Gastrocnemius medialis (tissue), 4 donors: Measurements from ENCODE around the gene TANC1. TPM values are rescaled to one million over a fixed set of nuclear protein-coding genes. Genes with fewer than 3 reads are reported as not detected.

Experiments
- ATAC-seq, 2 donors: fragments of 150-250 bp; one replicate each; pipeline ENCODE4 v1.9.1; 2016
- DNase-seq, 2 donors: peaks; one replicate each; pipeline ENCODE4 v3.0.0-alpha.2; 2019
- H3K27ac ChIP-seq, 4 donors: fragments of 200-600 bp; sonication (generic); 1 replicate in 1 of 4; 2 replicates in 3 of 4; pipeline ENCODE4 v1.5.1; 2016 to 2018; ENCODE audit warnings: mild to moderate bottlenecking in 2 of 4, moderate library complexity in 1 of 4
- H3K27me3 ChIP-seq, 3 donors: fragments of 200-600 bp; sonication (generic) in 2 of 3; 1 replicate in 1 of 3; 2 replicates in 2 of 3; pipeline versions ENCODE4 v1.5.1 to v1.6.0; 2016 to 2019; ENCODE audit warnings: mild to moderate bottlenecking in 1 of 3, moderate library complexity in 1 of 3
- H3K36me3 ChIP-seq, 2 donors: fragments of 200-600 bp; sonication (generic) in 1 of 2; one replicate each; pipeline ENCODE4 v1.5.1; 2017 to 2018
- H3K4me1 ChIP-seq, 2 donors: fragments of 200-600 bp; sonication (generic) in 1 of 2; one replicate each; pipeline ENCODE4 v1.5.1; 2016 to 2017; ENCODE audit warnings: mild to moderate bottlenecking in 2 of 2
- H3K4me3 ChIP-seq, 4 donors: fragments of 200-600 bp; sonication (generic) in 3 of 4; 1 replicate in 1 of 4; 2 replicates in 3 of 4; pipeline ENCODE4 v1.5.1; 2016 to 2019; ENCODE audit warnings: mild to moderate bottlenecking in 2 of 4
- H3K9me3 ChIP-seq, 3 donors: fragments of 200-600 bp; sonication (generic) in 2 of 3; 1 replicate in 1 of 3; 2 replicates in 2 of 3; pipeline ENCODE4 v1.5.1; 2016 to 2019
- POLR2A ChIP-seq, 2 donors: fragments of 450-650 bp; IDR thresholded peaks; one replicate each; pipeline ENCODE4 v1.6.1; 2017; ENCODE audit warnings: antibody characterized with exemption in 2 of 2, mild to moderate bottlenecking in 2 of 2, moderate library complexity in 2 of 2
- in situ Hi-C, 4 donors: fragments of 200-750 bp; cut with MboI; loops; one replicate each; pipeline versions ENCODE4 v1.15.0 to v1.8.0; 2017; ENCODE audit warnings: low sequenced_read_pairs in 4 of 4
- intact Hi-C: fragments of 100-400 bp; cut with DNase I; formaldehyde crosslinking; loops from one replicate; pipeline ENCODE4 v1.15.1; 2023; ENCODE audit warnings: low total_unique reads
- total RNA-seq, 4 donors: library from RNA; depleted of rRNA; stranded (reverse); fragments of >200 nt; gene quantifications; one replicate each; pipeline versions ENCODE4 v1.1.0 to v1.2.3, GENCODE V29; 2016
- TF ChIP-seq, protein P1 (sequence below), 5 experiments: fragments of 450-650 bp in 3 of 5; fragments of 200-600 bp in 2 of 5; sonication (generic) in 2 of 5; IDR thresholded peaks in 4 of 5; conservative IDR thresholded peaks in 1 of 5; 1 replicate in 4 of 5; 2 replicates in 1 of 5; pipeline ENCODE4 v1.5.1; 2016 to 2019; ENCODE audit warnings: antibody characterized with exemption in 5 of 5, mild to moderate bottlenecking in 3 of 5, moderate library complexity in 3 of 5

Gene TANC1
- total RNA-seq, 4 donors from 2014 or later = 5.1 to 9.9 (median 5.4) TPM

- Histone ChIP-seq H3K4me1 (peaks cover 0 to 3% of the 10 kb centered on the region in 2 donors), H3K27ac (no peak overlapping the region), H3K36me3 (no peaks in the 10 kb centered on the region), H3K4me3 (no peak overlapping the region), H3K27me3 (no peaks in the 10 kb centered on the region), H3K9me3 (no peaks in the 10 kb centered on the region)
- DNase-seq = no peak
- intact Hi-C loops (no loop called here), in situ Hi-C loops (no loop called here)
- TF ChIP-seq, protein P1, sequence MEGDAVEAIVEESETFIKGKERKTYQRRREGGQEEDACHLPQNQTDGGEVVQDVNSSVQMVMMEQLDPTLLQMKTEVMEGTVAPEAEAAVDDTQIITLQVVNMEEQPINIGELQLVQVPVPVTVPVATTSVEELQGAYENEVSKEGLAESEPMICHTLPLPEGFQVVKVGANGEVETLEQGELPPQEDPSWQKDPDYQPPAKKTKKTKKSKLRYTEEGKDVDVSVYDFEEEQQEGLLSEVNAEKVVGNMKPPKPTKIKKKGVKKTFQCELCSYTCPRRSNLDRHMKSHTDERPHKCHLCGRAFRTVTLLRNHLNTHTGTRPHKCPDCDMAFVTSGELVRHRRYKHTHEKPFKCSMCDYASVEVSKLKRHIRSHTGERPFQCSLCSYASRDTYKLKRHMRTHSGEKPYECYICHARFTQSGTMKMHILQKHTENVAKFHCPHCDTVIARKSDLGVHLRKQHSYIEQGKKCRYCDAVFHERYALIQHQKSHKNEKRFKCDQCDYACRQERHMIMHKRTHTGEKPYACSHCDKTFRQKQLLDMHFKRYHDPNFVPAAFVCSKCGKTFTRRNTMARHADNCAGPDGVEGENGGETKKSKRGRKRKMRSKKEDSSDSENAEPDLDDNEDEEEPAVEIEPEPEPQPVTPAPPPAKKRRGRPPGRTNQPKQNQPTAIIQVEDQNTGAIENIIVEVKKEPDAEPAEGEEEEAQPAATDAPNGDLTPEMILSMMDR (IDR thresholded peaks at IDR 0.05 in 4 of 5, conservative IDR thresholded peaks at IDR 0.05 in 1 of 5) = no peak
- TF ChIP-seq POLR2A (IDR thresholded peaks at IDR 0.05) = no peak
- ATAC-seq = no peak
Observed at GRCh38 chr2:159155791-159156190, 187.4 kb downstream of the TANC1 start.

DNA sequence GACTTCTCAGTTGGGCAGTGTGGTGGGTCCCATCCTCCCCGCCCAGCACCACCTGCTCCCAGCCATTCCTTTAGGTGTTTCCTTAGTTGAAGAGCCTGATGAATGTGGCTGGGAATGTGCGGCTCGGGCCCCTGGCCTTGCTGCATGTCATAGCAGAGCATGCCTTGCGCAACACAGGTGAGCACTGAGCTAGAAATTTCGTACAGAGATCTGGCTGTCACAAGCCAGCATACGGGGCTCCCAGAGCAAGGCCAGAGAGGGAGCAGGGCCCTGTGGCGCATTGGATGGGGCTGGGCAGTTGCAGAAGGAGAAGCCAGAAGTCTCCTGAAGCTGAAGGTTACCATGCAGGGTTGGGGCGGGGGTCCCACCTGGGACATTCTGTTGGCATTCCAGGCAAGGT lies 188.4 kb downstream of the TANC1 start:
- Histone ChIP-seq H3K4me3 (no peak overlapping the region), H3K27ac (no peak overlapping the region), H3K36me3 (no peaks in the 10 kb centered on the region), H3K9me3 (no peaks in the 10 kb centered on the region), H3K27me3 (no peaks in the 10 kb centered on the region), H3K4me1 (peaks cover 0 to 3% of the 10 kb centered on the region in 2 donors)
- in situ Hi-C loops (no loop called here), intact Hi-C loops (no loop called here)
- no peak for ATAC-seq
- DNase-seq = no peak
- TF ChIP-seq POLR2A (IDR thresholded peaks at IDR 0.05) = no peak
- TF ChIP-seq, protein P1 (IDR thresholded peaks at IDR 0.05 in 4 of 5, conservative IDR thresholded peaks at IDR 0.05 in 1 of 5) = no peak

DNA sequence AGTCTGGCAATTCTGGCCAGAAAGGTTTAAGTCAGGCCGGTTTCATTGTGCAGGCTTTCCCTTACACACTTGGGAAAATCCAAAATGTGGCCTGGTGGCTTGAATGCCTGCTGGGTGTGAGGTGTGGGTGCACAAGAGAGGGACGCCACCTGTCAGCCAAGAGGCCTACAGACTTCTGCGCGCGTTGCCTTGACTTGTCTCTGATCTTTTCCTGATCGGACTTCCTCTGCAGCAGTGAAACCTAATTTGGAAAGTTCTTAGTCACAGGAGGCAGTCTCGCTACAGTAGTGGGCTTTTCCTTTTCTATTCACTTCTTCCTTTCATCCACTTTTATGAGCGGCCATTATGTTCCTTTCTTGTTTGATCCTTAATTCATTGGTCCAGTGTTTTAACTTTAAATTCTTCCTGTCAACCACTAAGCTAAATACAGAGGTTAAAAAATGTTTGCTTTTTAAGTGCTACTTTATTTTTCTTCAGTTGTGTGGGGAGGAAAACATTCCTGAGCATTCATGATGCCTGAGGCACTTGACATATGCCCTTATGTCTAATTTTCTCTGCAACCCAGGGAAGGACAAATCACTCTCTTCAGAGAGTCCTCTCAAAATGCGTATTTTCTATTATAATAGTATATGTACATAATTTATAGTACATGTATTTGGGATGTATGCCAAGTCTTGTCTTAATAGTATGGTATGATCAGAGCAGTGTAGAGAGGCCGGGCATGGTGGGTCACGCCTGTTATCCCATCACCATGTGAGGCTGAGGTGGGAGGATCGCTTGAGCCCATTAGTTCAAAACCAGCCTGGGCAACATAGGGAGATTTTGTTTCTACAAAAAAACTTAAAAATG lies 189.1 kb downstream of the TANC1 start:
- H3K36me3 ChIP-seq = no peaks in the 10 kb centered on the region
- no peaks in the 10 kb centered on the region for H3K27me3 ChIP-seq
- H3K27ac ChIP-seq = no peak overlapping the region
- no peaks in the 10 kb centered on the region for H3K9me3 ChIP-seq
- in situ Hi-C loops = no loop called here
- TF ChIP-seq POLR2A (IDR thresholded peaks at IDR 0.05) = no peak
- TF ChIP-seq, protein P1 (IDR thresholded peaks at IDR 0.05 in 4 of 5, conservative IDR thresholded peaks at IDR 0.05 in 1 of 5) = no peak
- DNase-seq (no peak), ATAC-seq (no peak)
- intact Hi-C loops = no loop called here
- H3K4me1 ChIP-seq = peaks cover 0 to 3% of the 10 kb centered on the region in 2 donors
- H3K4me3 ChIP-seq = no peak overlapping the region

DNA sequence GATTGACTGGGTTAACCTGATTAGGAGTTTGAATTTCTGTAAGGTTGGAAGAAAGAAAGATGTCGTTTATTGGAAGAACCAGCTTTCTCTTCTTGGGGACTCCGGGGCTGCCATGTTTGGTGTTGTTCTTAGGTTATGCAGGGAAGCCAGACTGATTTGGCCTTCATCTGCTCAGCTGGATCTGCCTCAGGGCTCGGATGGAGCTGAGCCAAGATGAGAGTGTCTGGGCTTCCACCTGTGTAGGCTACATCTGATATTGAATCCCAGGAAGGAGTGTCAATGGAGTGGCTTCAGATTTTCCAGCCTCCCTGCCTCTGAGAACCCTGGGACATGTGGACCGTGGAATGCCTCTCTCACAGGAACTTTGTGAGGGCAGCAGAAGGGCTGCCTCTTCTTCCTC lies 192.0 kb downstream of the TANC1 start:
- DNase-seq (no peak), ATAC-seq (no peak)
- Histone ChIP-seq H3K36me3 (no peaks in the 10 kb centered on the region), H3K9me3 (no peaks in the 10 kb centered on the region), H3K27me3 (no peaks in the 10 kb centered on the region), H3K27ac (no peak overlapping the region), H3K4me3 (no peak overlapping the region), H3K4me1 (no peaks in the 10 kb centered on the region)
- in situ Hi-C loops = no loop called here
- intact Hi-C loops = no loop called here
- TF ChIP-seq, protein P1 (IDR thresholded peaks at IDR 0.05 in 4 of 5, conservative IDR thresholded peaks at IDR 0.05 in 1 of 5) = no peak
- no peak for TF ChIP-seq POLR2A (IDR thresholded peaks at IDR 0.05)
